ENCODE measurements around the gene PCDHGA9.
A peak's percentile ranks its signal among the peaks of the same experiment; 100 is the strongest.
"Not testable (repeated sequence)": the region's sequence is repeated elsewhere in the genome, so short reads cannot be mapped to it uniquely, and the experiment has no call there.

Gene PCDHGA9

GRCh38 chr5:141389153-141390042 is 13.2 kb upstream of the PCDHGA9 start:
- no peak overlapping the region for H3K4me3 ChIP-seq (ENCODE audit: low read depth, low read length)
- ChIA-PET CTCF (interaction anchor here (0.9 to 8.4 kb wide), 10 partner anchors 8 to 177 kb away, joined by 3 to 77 read pairs (median 8); partner anchors contain the start of genes PCDHGA10, PCDHGA6 and PCDHGB5), POLR2A (no interaction called here)
- no peak for DNase-seq (ENCODE audit: low read depth, low spot score)
- TF ChIP-seq, protein P1, sequence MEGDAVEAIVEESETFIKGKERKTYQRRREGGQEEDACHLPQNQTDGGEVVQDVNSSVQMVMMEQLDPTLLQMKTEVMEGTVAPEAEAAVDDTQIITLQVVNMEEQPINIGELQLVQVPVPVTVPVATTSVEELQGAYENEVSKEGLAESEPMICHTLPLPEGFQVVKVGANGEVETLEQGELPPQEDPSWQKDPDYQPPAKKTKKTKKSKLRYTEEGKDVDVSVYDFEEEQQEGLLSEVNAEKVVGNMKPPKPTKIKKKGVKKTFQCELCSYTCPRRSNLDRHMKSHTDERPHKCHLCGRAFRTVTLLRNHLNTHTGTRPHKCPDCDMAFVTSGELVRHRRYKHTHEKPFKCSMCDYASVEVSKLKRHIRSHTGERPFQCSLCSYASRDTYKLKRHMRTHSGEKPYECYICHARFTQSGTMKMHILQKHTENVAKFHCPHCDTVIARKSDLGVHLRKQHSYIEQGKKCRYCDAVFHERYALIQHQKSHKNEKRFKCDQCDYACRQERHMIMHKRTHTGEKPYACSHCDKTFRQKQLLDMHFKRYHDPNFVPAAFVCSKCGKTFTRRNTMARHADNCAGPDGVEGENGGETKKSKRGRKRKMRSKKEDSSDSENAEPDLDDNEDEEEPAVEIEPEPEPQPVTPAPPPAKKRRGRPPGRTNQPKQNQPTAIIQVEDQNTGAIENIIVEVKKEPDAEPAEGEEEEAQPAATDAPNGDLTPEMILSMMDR (IDR thresholded peaks at IDR 0.05; ENCODE audit: insufficient read depth, low read length, missing control alignments) = no peak

DNA sequence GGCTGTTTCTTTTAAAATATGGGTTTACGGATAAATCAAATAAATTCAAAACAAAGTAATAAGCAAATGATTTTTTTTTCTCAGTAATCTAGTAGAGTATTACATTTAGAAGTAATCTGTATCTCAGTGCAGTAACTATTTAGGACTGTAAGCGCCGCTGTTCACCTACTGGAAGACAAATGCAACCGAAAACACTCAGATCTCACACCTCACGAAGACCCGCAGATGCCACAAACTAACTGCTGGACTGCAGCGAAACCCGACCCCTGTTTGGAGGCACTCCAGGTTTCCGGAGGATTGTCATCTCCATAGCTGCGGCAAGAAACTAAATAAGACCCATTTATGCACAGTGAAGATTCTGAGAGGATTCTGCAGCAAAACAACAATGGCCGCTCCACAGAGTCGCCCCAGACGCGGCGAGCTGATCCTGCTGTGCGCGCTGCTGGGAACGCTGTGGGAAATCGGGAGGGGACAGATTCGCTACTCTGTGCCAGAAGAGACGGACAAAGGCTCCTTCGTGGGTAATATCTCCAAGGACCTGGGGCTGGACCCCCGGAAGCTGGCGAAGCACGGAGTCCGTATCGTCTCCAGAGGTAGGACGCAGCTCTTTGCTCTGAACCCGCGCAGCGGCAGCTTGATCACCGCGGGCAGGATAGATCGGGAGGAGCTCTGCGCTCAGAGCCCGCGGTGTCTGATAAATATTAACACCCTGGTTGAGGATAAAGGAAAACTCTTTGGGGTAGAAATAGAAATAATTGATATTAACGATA is 10.0 kb upstream of the PCDHGA9 start, which contains the start of gene PCDHGA8:
TSS of gene PCDHGA8 (plus strand) at position 205 of the 770 bp plus-strand sequence. CDS start at position 386, 181 bp downstream.
- 0 out of 2 replicates have a peak within 1 kb of the TSS, but pooled peaks have one; percentile 1 for H3K4me3 ChIP-seq (ENCODE audit: low read depth, low read length)
- TF ChIP-seq, protein P1 (IDR thresholded peaks at IDR 0.05; ENCODE audit: insufficient read depth, low read length, missing control alignments) = no peak
- CTCF ChIA-PET = interaction anchor here (0.7 to 8.4 kb wide), 9 partner anchors 11 to 174 kb away, joined by 3 to 77 read pairs (median 5); partner anchors contain the start of genes PCDHGA10, PCDHGA6, PCDHGB1 and PCDHGB6
- DNase-seq (ENCODE audit: low read depth, low spot score) = no peak
- POLR2A ChIA-PET = no interaction called here

DNA sequence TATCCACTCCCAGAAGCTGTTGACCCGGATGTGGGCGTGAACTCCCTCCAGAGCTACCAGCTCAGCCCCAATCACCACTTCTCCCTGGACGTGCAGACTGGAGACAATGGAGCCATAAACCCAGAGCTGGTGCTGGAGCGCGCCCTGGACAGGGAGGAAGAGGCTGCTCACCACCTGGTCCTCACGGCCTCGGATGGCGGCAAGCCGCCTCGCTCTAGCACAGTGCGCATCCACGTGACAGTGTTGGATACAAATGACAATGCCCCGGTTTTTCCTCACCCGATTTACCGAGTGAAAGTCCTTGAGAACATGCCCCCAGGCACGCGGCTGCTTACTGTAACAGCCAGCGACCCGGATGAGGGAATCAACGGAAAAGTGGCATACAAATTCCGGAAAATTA is 9.3 kb upstream of the PCDHGA9 start:
- TF ChIP-seq, protein P1 (IDR thresholded peaks at IDR 0.05; ENCODE audit: insufficient read depth, low read length, missing control alignments) = no peak
- ChIA-PET POLR2A (no interaction called here), CTCF (interaction anchor here (1.0 to 8.4 kb wide), 6 partner anchors 12 to 173 kb away, joined by 3 to 77 read pairs (median 10); partner anchors contain the start of genes PCDHGA10 and PCDHGA6)
- DNase-seq (ENCODE audit: low read depth, low spot score) = no peak
- H3K4me3 ChIP-seq (ENCODE audit: low read depth, low read length) = no peak overlapping the region

DNA sequence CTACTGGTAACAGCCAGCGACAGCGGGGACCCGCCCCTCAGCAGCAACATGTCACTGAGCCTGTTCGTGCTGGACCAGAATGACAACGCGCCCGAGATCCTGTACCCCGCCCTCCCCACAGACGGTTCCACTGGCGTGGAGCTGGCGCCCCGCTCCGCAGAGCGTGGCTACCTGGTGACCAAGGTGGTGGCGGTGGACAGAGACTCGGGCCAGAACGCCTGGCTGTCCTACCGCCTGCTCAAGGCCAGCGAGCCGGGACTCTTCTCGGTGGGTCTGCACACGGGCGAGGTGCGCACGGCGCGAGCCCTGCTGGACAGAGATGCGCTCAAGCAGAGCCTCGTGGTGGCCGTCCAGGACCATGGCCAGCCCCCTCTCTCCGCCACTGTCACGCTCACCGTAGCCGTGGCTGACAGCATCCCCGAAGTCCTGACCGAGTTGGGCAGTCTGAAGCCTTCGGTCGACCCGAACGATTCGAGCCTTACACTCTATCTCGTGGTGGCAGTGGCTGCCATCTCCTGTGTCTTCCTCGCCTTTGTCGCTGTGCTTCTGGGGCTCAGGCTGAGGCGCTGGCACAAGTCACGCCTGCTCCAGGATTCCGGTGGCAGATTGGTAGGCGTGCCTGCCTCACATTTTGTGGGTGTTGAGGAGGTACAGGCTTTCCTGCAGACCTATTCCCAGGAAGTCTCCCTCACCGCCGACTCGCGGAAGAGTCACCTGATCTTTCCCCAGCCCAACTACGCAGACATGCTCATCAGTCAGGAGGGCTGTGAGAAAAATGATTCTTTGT is 8.0 kb upstream of the PCDHGA9 start:
- CTCF ChIA-PET = interaction anchor here (0.9 to 4.6 kb wide), 8 partner anchors 12 to 172 kb away, joined by 3 to 50 read pairs (median 10); partner anchors contain the start of genes PCDHGA10, PCDHGA12, PCDHGA6 and PCDHGB6
- DNase-seq (ENCODE audit: low read depth, low spot score); H3K4me3 ChIP-seq (ENCODE audit: low read depth, low read length); POLR2A ChIA-PET: not testable (repeated sequence)

DNA sequence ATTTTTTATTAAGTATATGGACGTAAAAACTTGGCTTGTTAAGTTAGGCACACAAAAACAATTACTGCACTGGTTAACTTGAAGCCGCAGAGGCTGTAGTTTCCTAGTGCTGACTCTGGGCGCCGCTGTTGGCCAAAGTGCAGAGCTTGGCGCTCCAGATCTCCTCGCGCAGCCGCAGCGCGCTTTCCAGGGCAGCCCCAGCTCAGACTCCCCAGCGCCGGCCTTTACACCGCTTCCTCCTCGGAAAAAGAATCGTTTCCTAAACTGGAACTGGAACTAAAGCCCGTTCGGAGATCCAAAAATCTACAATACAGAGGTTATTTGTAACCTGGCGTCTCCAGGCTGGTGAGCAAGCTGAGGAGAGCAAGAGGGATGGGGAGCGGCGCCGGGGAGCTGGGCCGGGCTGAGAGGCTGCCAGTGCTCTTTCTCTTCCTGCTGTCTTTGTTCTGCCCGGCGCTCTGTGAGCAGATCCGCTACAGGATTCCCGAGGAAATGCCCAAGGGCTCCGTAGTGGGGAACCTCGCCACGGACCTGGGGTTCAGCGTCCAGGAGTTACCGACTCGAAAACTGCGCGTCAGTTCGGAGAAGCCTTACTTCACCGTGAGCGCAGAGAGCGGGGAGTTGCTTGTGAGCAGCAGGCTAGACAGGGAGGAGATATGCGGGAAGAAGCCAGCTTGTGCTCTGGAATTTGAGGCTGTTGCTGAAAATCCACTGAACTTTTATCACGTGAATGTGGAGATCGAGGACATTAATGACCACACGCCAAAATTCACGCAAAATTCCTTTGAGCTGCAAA is 4.6 kb upstream of the PCDHGA9 start, which contains the start of gene PCDHGB5:
TSS of gene PCDHGB5 (plus strand) at position 192 of the 796 bp plus-strand sequence. CDS start at position 373, 181 bp downstream.
- not testable (repeated sequence) for DNase-seq (ENCODE audit: low read depth, low spot score)
- H3K4me3 ChIP-seq (ENCODE audit: low read depth, low read length) = peak within 1 kb of the TSS; percentile 47
- TF ChIP-seq, protein P1 (IDR thresholded peaks at IDR 0.05; ENCODE audit: insufficient read depth, low read length, missing control alignments) = peak; percentile 50
- CTCF ChIA-PET = interaction anchor here (0.7 to 4.6 kb wide), 23 partner anchors 9 to 174 kb away, joined by 3 to 50 read pairs (median 9); partner anchors contain the start of genes PCDHGA10, PCDHGA11, PCDHGA12 and PCDHGA6
- POLR2A ChIA-PET = interaction anchor here (1.4 kb wide), 1 partner anchor 166 kb away, joined by 3 read pairs; no protein-coding TSS in a partner anchor

Measured in AG04449 (cell line).